Motor neuron (in vitro differentiated cells): ENCODE measurements around the gene PLAAT5. TPM values are rescaled to one million over a fixed set of nuclear protein-coding genes. Genes with fewer than 3 reads are reported as not detected.
A peak's percentile ranks its signal among the peaks of the same experiment; 100 is the strongest.

Experiments used
- ATAC-seq, 8 experiments: fragments of 200-7000 bp; cut with Tn5 transposase; replicated peaks in 6 of 8; 2 replicates each; pipeline ENCODE4 v1.8.0; 2021; ENCODE audit warnings: mild to moderate bottlenecking in 8 of 8, moderate library complexity in 8 of 8
- H3K27ac ChIP-seq, 2 donors: fragments of 250-450 bp; sonication (Bioruptor Pico); 2 replicates each; pipeline ENCODE4 v1.9.0; 2021; ENCODE audit warnings: antibody characterized with exemption in 2 of 2, mild to moderate bottlenecking in 2 of 2, moderate library complexity in 1 of 2
- H3K4me1 ChIP-seq, 2 donors: fragments of 250-450 bp; sonication (Bioruptor Pico); replicated peaks in 1 of 2; 2 replicates each; pipeline ENCODE4 v1.6.1; 2021; ENCODE audit warnings: antibody characterized with exemption in 2 of 2, mild to moderate bottlenecking in 2 of 2, moderate library complexity in 1 of 2
- H3K4me3 ChIP-seq, 5 donors: fragments of 250-450 bp; sonication (Bioruptor Pico); 2 replicates each; pipeline ENCODE4 v1.9.0; 2021; ENCODE audit warnings: antibody characterized with exemption in 5 of 5, mild to moderate bottlenecking in 5 of 5, moderate library complexity in 4 of 5
- WGBS, 10 experiments: fragments of 450-650 bp; shearing (Covaris generic); methylation state at CpG; one replicate each; pipeline ENCODE4 v1.0.0; 2022; 5-methylcytosine and 5-hydroxymethylcytosine counted together
- in situ Hi-C, 9 experiments: fragments of 400-800 bp; cut with MboI; loops; one replicate each; pipeline ENCODE4 v1.15.0; 2021; ENCODE audit warnings: low sequenced_read_pairs in 9 of 9, low pct_unique_long_range_greater_than_20kb in 2 of 9; ENCODE audit not compliant: unreplicated experiment in 9 of 9
- total RNA-seq, 8 experiments: library from RNA; unstranded; fragments of 300-600 nt; gene quantifications; 2 replicates each; pipeline versions ENCODE4 v1.2.3 to v1.2.4, GENCODE V29; 2022

The PLAAT5 gene
- total RNA-seq, 8 experiments from 2014 or later = 0.31 to 11.0 (median 0.89) TPM; not detected in 2

DNA sequence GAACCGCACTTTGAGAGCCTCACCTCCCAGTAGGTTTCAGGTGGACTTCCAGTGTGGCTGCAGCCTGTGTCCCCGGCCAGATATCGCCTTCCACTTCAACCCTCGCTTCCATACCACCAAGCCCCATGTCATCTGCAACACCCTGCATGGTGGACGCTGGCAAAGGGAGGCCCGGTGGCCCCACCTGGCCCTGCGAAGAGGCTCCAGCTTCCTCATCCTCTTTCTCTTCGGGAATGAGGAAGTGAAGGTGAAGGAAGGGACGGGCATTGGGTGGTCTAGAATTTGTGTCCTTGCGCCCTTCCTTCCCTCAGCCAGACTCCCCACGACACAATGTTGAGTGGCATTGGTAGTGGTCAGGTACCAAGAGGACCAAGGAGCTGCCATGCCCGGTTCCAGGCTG lies 17.8 kb upstream of the PLAAT5 start:
- 25 to 100% (median 82%) methylated on average over 1 to 6 of the region's 12 CpGs; no CpG with 5 or more reads in 4 of the 10 experiments for WGBS, 10 experiments
- no peak for ATAC-seq

DNA sequence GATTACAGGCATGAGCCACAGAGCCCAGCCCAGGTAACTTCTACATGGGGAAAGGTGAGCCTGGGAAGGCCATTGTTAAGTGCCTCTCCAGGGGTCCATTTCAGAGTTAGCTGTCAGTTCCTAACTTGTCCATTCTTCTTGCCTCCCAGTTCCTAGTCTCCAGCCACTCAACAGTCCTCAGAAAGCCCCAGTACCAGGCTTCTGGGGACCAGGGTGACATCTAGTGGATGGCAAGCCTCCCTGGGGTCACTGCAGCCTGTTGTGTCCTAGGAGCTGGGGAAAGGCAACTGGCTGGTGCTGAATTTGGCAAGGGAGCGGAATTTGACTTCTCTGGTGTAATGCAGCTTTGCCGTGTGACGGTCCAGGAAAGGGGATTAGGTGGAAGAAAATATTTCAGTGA lies 17.0 kb upstream of the PLAAT5 start:
- Histone ChIP-seq H3K4me1 (peaks cover 13 to 21% of the 10 kb centered on the region in 2 donors), H3K27ac (no peak overlapping the region), H3K4me3 (no peak overlapping the region)
- 38 to 100% (median 85%) methylated on average over 1 to 3 of the region's 3 CpGs; no CpG with 5 or more reads in 2 of the 10 experiments for WGBS, 10 experiments
- in situ Hi-C loops = no loop called here
- ATAC-seq = peak in 7 of 8 experiments; percentile 24 to 88 (median 45)

More for the DNA sequence above, 17.8 kb upstream of the PLAAT5 start:
- Histone ChIP-seq H3K4me3 (no peak overlapping the region), H3K4me1 (peaks cover 13 to 21% of the 10 kb centered on the region in 2 donors), H3K27ac (no peak overlapping the region)
- in situ Hi-C loops = no loop called here

DNA sequence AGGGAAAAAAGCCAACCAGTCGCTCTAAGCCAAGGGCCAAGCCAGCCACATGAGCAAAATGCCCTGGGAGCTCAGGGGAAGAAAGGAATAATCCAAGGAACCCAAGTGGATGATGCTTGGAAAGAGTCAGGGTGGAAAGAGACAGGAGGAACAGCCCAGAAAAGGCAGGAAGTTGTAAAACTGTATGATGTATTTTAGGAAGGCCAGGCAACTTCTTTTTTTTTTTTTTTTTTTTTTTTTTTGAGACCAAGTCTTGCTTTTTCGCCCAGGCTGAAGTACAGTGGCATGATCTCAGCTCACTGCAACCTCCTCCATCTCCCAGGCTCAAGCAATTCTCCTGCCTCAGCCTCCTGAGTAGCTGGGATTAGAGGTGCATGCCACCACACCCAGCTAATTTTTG lies 16.5 kb upstream of the PLAAT5 start:
- Histone ChIP-seq H3K4me3 (no peak overlapping the region), H3K27ac (no peak overlapping the region), H3K4me1 (peaks cover 13 to 21% of the 10 kb centered on the region in 2 donors)
- in situ Hi-C loops = no loop called here
- no peak for ATAC-seq
- WGBS, 10 experiments = 33 to 100% (median 71%) methylated on average over 1 to 2 of the region's 2 CpGs; no CpG with 5 or more reads in 4 of the 10 experiments

DNA sequence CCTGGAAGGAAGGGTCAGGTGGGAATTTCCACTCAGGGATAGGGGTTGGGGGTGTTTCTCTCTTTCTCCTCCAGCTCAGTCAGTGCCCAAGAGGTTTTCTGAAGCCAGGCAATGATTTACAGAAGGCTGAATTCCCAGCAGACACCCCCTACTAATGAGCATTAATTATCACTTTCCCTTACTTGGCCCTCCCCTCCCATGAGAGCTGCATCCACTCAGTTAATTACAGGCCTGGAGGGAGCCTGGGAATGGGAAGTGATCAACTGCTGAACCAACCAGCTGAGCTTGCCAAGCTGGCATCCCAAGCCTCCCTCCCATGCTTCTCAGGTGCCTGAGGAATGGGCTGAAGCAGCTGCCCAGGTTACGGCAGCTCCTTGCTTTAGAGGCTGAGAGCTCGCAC lies 15.9 kb upstream of the PLAAT5 start:
- WGBS, 10 experiments = 80 to 100% (median 100%) methylated on average over 1 to 2 of the region's 2 CpGs; no CpG with 5 or more reads in 7 of the 10 experiments
- in situ Hi-C loops = no loop called here
- ATAC-seq = peak in 3 of 8 experiments; percentile 12 to 26 (median 13)
- Histone ChIP-seq H3K4me1 (peaks cover 13 to 21% of the 10 kb centered on the region in 2 donors), H3K27ac (no peak overlapping the region), H3K4me3 (no peak overlapping the region)

DNA sequence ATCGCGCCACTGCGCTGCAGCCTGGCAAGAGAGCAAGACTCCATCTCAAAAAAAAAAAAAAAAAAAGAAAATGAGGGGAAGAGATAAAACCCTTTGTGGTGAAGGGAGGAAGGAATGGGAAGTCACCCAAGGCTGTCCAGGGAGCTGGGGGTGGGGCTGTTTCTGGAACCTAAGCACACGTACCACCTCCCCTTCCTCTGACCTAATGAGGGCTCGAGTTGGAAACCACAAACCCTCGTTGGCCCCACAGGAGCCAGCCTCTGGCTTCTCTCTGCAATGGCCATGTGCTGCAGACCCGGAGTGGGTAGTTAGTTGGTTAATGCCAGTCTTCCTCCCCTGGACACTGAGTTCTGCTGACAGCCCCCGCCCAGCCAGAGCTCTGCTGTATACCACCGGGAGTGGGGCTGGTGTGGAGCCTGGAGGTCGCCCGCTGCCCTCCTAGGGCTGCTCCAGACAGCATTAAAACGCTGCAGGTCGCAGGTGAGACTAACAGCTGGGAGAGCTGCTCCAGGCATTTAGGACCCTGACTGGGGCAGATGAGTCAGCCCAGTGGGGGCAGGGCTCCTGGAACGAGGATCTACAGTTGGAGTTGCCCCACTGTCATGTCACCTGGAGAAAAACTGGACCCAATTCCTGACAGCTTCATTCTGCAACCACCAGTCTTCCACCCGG lies 15.0 kb upstream of the PLAAT5 start, which contains the start of gene LGALS12:
Gene LGALS12, plus strand, starts transcription at position 228 of the 672 bp plus-strand sequence. Its CDS starts 375 bp downstream, at position 603.
- WGBS, 10 experiments = 65 to 100% (median 79%) methylated on average over 2 to 8 of the region's 15 CpGs; no CpG with 5 or more reads in 3 of the 10 experiments
- no peak within 1 kb of the TSS for H3K27ac ChIP-seq
- no peak for ATAC-seq
- H3K4me1 ChIP-seq = peaks cover 8 to 14% of the 10 kb centered on the region in 2 donors
- in situ Hi-C loops = no loop called here
- H3K4me3 ChIP-seq = no peak within 1 kb of the TSS

DNA sequence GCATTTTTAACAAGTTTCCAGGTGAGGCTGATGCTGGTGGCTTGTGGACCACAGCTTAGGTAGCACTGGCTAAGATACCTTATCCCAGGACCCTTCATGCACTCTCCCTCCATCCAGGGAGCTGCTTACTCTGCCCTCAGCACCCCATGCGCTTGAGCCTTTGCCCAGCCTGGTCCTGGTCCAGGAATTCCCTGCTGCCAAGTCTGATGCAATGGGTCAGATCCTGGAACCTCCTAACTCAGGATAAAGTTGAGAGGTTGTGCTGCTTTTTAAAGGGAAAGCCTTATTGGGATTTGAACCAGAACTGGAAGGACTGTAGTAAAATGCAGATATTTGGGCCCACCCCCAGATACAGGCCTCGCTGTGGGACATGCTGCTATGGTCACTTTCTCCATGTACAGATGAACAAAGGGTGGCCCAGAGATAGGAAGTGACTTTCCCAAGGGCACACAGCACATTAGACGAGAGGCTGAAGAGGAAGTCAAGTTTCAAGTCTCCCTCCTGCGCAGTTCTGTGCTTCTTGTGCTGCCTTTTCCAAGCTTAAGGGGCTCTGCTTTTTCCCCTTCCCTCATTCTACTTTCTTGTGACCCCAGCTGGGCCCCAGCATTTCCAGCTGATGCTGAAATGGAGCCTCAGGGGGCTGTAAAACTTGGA lies 14.1 kb upstream of the PLAAT5 start:
- no peak for ATAC-seq
- 0 to 100% (median 58%) methylated on average over 1 to 4 of the region's 4 CpGs; no CpG with 5 or more reads in 2 of the 10 experiments for WGBS, 10 experiments
- in situ Hi-C loops = no loop called here

DNA sequence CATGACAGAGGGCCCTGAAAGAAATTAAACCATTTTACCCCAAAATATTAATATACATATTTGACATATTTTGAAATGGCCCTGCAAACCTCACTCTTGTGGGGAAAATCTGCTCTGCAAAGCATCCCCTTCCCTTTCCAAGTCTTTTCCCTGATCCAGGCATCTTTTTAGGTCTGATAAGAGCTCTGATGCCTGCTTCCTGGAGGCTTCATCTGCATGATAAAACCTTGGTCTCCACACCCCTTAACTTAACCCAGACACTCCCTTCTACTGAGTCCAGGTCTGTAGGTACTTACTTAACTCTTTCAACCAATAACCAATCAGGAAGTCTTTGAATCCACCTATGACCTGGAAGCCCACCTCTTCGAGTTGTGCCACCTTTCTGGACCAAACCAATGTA lies 13.1 kb upstream of the PLAAT5 start:
- 0 to 80% (median 51%) methylated on average over 1 of the region's 1 CpG; no CpG with 5 or more reads in 6 of the 10 experiments for WGBS, 10 experiments
- ATAC-seq = no peak
- in situ Hi-C loops = no loop called here
- peaks cover 0 to 4% of the 10 kb centered on the region in 2 donors for H3K4me1 ChIP-seq
- H3K27ac ChIP-seq = no peak overlapping the region
- H3K4me3 ChIP-seq = no peak overlapping the region

More for the DNA sequence above, 14.1 kb upstream of the PLAAT5 start:
- Histone ChIP-seq H3K27ac (no peak overlapping the region), H3K4me1 (peaks cover 0 to 4% of the 10 kb centered on the region in 2 donors), H3K4me3 (no peak overlapping the region)

DNA sequence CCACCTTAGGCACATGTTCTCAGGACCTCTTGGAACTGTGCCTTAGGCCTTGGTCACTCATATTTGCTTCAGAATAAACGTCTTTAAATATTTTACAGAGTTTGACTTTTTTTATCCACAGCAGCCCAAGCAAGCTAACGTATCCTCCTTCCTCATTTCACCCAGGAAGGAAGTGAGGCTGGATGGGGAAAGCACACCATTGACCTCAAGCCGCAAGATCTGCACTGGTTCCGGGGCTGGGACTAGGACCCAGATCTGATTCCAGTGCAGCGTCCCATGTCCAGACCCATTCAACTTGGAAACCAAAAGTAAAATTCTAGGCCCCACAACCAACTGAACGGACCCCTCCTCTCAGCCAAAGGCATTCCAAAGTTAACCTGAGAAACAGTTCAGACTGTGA lies 12.5 kb upstream of the PLAAT5 start:
- no peak for ATAC-seq
- no peak overlapping the region for H3K4me3 ChIP-seq
- in situ Hi-C loops = no loop called here
- H3K27ac ChIP-seq = no peak overlapping the region
- H3K4me1 ChIP-seq = peaks cover 0 to 4% of the 10 kb centered on the region in 2 donors
- 48 to 100% (median 73%) methylated on average over 1 to 5 of the region's 6 CpGs; no CpG with 5 or more reads in 2 of the 10 experiments for WGBS, 10 experiments

DNA sequence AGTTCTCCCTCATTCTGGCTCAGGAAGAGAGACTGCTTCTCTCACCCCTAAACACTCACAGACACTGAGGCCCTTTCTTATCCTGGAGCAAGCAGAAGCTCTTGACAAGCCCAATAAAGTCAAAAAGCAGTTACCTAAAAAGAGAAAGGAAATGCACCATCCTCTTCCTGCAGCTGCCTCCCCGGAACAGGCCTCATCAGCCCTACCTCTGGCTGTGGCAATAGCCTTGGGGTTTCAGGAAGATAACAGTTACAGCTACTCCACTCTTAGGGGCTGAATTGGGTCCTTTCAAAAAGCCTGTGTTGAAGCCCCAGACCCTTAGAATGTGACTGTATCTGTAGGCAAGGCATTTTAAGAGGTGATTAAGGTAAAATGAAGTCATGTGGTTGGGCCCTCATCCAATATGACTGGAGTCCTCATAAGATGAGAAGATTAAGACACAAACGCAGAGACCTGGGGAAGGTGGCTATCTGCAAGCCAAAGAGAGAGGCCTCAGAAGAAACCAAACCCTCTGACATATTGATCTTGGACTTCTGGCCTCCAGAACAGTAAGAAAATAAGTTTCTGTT lies 11.4 kb upstream of the PLAAT5 start:
- H3K4me1 ChIP-seq = peaks cover 0 to 4% of the 10 kb centered on the region in 2 donors
- H3K27ac ChIP-seq = no peak overlapping the region
- ATAC-seq = no peak
- in situ Hi-C loops = no loop called here
- no peak overlapping the region for H3K4me3 ChIP-seq
- WGBS, 10 experiments = 29 to 100% (median 75%) methylated on average over 1 to 2 of the region's 2 CpGs; no CpG with 5 or more reads in 3 of the 10 experiments

DNA sequence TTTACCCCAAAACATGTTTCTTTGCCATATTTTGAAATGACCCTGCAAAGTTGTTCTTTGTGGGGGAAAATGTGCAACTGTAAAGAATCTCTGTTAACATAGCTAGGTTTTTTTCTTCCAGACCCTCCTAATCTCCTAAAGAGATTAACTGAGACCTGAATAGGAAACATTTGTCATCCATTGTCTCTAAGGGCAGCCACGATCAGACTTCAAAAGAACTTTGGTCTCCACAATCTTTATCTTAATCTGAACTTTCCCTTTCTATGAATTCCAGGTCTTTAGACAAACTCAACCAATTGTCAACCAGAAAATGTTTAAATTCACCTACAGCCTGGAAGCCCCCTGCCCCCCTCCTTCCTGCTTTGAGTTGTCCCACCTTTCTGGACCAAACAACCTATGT lies 10.3 kb upstream of the PLAAT5 start:
- 0 to 67% (median 20%) methylated on average over 1 of the region's 1 CpG; no CpG with 5 or more reads in 2 of the 10 experiments for WGBS, 10 experiments

DNA sequence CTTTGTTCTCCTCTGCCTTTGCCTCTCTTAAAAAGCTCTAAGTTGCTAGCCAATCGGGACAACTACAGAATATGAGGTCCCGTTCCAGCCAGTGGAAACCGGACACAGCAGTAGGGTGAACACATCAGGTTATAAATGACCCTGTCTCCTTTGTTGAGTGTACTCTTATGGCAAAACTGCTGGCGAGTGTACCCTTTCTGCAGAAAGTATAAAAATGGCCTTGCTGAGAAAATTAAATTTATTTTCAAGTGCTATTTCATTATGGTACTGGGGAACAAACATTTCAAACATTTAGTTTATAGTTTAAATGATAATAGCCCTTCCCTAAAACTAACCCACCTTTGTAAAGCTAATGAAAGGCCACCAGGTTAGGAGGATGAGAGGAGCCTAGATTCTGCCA lies 8.9 kb upstream of the PLAAT5 start:
- in situ Hi-C loops = loop anchor here in 2 of 9 experiments (25.0 kb wide), 1 partner anchor 137 kb away; no protein-coding TSS in a partner anchor
- 25 to 100% (median 78%) methylated on average over 1 to 4 of the region's 4 CpGs; no CpG with 5 or more reads in 2 of the 10 experiments for WGBS, 10 experiments
- H3K27ac ChIP-seq = no peak overlapping the region
- no peak overlapping the region for H3K4me3 ChIP-seq
- H3K4me1 ChIP-seq = no peaks in the 10 kb centered on the region
- no peak for ATAC-seq

More for the DNA sequence above, 10.3 kb upstream of the PLAAT5 start:
- in situ Hi-C loops = no loop called here
- no peak for ATAC-seq
- no peak overlapping the region for H3K27ac ChIP-seq
- no peaks in the 10 kb centered on the region for H3K4me1 ChIP-seq
- no peak overlapping the region for H3K4me3 ChIP-seq

DNA sequence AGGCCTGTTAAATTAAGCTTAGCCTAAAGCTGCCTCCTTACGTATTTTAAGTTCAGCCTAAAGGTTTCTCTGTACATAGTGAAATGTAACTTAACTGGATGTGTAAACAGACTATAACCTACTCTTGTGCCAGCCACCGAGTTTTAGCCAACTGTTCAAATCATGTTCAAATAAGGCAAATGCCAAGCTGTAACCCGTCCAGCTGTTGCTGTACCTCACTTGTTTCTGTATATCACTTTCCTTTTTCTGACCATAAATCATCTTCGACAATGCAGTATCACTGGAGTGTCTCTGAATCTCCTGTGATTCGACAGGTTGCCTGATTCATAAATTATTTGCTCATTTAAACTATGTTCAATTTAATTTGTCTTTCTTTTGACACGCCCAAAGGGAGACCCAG lies 4.0 kb upstream of the PLAAT5 start:
- H3K4me1 ChIP-seq = peaks cover 5 to 8% of the 10 kb centered on the region in 2 donors
- H3K4me3 ChIP-seq = no peak overlapping the region
- ATAC-seq = no peak
- no peak overlapping the region for H3K27ac ChIP-seq
- WGBS, 10 experiments = 34 to 90% (median 80%) methylated on average over 2 to 6 of the region's 6 CpGs
- in situ Hi-C loops = loop anchor here in 2 of 9 experiments (25.0 kb wide), 1 partner anchor 142 kb away; no protein-coding TSS in a partner anchor

DNA sequence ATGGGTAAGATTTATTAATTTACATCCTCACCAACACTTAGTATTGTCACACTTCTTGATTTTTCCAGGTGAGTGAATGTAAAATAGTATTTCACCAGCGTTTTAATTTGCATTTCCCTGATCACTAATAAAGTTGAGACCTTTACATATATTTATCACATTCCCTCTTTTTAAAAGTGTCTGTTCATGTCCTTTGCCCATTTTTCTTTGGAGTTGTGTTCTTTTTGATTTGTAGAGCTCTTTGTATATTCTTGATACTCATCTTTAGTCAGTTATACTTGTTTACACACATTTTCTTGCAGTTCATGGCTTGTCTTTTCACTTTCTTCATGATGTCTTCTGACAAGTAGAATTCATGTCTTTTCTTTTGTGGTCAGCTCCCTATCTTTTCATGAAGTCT lies 2.2 kb upstream of the PLAAT5 start:
- Histone ChIP-seq H3K4me3 (no peak overlapping the region), H3K4me1 (peaks cover 7 to 8% of the 10 kb centered on the region in 2 donors), H3K27ac (no peak overlapping the region)
- no peak for ATAC-seq
- WGBS, 10 experiments = 33 to 100% (median 100%) methylated on average over 1 of the region's 1 CpG; no CpG with 5 or more reads in 3 of the 10 experiments
- in situ Hi-C loops = loop anchor here in 2 of 9 experiments (25.0 kb wide), 1 partner anchor 144 kb away; no protein-coding TSS in a partner anchor
